NCI-H1417 treated with DMSO at 0.1 percent for 48 hours (cell line): ENCODE results near the gene MACROD2.
"Not testable (repeated sequence)": the region's sequence is repeated elsewhere in the genome, so short reads cannot be mapped to it uniquely, and the experiment has no call there.

Experiments used
- DNase-seq: peaks from one replicate; lab custom pipeline; 2025; lab: John Stamatoyannopoulos, UW

MACROD2 gene

DNA sequence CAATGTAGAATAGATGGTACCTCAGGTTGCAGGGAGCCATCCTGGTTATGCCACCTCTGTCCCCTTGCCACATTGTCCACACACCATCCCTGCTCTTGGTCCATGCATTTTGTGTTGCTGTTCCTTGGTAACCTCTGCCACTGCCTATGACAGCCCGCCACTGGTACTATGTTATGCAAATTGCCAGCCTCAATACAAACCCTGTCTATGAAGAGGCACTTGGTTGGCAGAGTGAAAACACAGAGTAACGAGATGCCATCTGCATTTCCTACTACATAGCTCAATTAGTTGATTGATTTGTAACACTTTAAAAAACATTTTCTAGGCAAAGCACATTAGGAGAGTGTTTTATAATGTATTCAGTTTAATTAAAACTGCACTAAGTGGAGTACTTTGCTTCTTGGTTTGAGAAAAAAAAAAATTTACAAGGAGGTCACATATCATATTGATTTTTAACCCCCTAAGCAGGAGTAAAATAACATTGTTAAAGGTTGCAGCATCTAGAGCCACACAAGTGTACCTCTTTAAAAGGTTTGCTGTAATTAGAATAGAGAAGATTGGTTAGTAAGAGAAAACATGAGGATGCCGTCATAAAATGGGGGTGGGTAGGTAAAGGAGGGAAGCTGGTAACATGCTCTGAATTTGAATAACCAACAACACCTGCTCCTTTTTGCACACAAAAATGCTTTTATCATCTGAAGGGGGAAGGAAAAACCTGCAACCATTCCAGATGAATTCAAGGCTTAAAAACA is 1760.9 kb downstream of the MACROD2 start:
- DNase-seq: peak; percentile 27

DNA sequence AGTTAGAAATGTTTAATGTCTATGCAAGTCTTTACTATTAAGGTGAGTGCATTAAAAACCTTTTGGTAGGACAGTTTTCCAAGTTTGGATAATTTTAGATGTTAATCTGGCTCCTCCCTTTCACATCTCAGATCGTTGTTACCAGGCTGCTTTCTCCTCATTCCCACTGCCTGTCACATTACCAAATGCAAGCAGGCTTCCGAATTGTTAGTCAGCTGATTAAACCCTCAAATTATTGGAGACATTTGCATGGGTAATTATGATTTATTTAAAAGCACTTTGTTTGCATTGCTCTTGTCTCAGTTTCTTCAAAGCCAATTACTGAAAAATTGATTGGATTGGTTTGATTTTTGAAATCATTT is 1761.4 kb downstream of the MACROD2 start:
- DNase-seq: no peak

DNA sequence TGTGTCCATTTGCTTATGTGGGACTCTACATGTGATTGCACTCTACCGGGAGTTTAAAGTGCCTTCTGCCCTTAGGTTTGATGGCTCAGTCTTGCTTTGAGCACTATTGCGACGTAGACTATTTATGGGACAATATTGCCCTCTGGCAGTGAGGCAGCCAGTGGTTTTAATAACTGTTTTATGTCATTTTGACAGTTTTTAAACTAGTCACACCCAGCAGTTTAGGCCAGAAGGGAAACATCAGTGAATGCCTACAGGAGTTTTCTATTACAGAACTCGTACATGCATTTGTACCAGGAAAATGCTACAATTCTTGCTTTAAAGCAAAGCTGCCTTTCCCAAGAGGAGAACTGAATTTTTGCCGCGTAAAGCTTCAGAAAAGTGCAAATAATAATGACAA is 1764.3 kb downstream of the MACROD2 start:
- DNase-seq: no peak

DNA sequence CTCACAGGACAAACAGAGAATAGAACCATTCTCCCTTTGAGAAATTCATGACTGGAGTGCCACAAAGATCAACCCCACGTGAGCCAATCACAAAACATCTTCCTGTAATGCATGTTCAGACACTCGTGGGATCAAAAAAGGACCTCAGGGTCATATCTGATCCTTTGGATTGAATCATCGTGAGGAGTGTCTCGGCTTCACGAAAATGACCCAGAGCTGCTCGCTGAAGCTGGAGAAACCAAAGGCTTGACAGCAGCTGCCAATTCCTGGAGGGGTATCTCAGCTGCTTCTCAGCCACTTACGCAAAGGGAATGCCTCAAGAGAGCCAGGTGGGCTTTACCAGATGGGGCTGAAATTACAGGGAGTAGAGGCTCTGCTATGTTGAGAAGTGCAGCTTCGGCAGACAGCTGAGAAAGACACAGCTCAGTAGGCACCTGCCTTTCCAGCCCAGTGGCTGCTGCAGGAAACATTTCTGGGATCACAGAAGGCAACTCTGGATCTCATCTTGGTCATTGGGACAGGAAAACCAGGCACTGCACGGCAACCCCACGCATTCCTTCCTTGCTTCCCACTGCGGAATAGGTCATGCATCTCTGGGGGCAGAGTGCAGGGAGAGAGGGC is 1764.8 kb downstream of the MACROD2 start:
- no peak for DNase-seq

DNA sequence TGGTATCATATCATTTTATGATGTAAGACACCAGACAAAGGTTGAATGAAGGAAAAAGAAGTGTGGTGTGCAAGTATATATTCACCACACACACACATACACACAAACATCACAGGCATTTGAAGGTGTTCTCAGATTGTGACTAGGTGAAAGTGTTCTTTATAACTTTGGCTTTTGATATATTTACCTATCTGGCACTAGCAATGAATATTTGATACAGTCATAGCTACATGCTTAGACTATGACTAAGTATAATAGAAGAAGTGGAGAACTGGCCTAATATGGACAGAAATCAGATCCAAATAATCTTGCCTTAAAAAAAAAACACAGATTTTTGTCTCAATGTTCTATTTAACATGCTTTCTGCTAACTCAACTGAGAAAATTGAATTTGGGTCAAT is 1768.0 kb downstream of the MACROD2 start:
- DNase-seq: no peak

DNA sequence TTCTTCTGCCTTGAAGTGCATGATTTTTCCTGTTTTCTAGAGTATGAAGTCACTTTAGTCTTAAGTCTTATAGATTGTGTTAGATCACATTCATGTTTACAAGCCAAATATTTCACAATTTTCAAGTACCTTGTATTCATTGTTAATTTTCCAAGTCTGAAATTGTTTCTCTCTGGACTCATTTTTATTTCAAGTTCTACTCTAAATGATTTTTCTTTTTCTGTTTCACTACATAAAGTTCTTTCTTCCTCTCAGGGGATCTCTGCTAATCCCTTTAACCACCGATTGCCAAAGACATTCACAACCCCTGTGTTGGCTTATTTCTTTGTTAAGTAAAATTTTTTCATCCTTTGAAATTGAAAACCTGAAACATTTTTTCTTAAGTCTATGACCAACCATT is 1772.3 kb downstream of the MACROD2 start:
- no peak for DNase-seq

DNA sequence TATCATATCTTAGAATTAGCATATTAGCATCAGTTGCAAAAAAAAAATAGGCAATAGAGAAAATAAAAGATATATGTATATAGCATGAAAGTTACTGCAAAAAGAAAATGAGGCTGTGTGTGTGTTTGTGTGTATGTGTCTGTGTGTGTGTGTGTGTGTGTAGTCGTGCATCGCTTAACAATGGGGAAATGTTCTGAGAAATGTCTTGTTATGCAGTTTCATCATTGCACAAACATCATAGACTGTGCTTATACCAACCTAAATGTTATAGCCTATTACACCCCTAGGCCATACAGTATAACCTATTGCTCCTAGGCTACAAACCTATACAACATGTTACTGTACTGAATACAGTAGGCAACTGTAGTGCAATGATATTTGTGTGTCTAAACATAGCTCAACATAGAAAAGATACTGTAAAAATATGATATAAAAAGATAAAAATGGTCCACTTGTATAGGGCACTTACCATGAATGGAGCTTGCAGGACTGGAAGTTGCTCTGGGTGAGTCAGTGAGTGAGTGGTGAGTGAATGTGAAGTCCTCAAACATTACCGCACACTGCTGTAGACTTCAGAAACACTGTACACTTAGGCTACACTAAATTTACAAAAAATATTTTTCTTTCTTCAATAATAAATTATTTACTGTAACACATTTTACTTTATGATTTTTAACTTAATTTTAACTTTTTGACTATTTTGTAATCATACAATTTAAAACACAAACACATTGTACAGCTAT is 1772.9 kb downstream of the MACROD2 start:
- no peak for DNase-seq

DNA sequence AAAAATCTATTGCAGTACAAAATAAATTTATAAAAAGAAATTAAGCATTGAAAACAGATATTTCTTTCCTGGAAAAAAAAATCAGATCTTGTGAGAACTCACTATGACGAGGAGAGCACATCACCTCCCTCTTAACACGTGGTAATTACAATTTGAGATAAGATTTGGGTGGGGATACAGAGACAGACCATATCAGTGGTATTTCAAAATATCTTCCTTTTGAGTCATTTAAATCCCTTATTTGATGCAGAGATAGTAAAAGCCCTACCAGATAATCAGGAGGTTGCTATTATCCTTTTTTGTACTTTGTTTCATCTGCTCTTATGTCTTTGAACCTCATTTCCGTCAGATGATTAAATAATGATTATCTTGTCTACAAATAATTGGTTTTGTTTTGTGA is 1777.5 kb downstream of the MACROD2 start:
- no peak for DNase-seq

DNA sequence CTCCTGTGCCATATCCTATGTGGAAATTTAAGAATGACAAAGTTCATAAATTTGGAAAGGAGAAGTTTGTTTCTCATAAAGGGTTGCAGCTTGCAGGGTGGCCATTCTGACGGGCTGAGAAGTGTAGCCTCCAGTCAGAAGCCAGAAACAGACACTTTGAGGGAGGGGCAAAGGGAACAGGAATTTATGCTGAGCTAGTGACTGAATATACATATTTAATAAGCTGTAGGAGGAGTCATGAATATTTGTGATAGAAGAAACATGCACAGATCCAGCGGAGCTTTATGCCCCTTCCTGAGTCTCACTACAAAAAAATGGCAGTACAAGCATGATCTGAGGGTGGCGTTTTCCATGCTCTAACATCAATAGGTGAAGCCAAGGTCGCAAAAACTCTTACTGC is 1779.6 kb downstream of the MACROD2 start:
- DNase-seq: no peak

DNA sequence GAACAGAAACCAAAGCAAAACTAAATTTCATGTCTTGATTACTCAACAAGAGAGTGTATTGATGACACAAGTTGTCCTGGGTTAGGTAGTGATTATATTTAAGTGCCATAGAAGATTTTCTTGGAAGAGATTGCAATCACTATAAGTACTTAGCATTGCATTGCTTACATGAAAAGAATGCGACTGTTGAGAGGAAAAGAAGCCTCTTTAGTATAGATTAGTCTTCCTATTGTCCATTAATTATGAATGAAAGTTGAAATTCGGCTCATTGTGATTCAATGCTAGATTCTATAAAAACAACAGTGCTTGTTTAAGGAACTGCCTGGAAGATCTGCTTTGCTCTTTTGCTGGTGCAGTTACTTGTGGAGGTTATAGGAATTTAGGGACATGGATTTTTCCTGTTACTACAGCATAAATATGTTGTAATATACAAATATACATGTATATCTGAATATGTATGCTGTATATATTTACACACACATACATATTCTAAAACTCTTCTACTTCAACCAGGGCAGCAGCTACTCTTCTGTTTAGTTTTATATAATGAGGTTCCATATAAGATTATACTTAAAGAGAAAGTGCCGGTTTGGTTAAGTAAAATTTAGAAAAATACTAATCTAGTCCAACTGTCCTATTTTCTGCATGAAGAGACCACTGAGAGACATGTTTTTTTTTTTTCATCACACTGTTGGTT is 1781.6 kb downstream of the MACROD2 start:
- DNase-seq: no peak

DNA sequence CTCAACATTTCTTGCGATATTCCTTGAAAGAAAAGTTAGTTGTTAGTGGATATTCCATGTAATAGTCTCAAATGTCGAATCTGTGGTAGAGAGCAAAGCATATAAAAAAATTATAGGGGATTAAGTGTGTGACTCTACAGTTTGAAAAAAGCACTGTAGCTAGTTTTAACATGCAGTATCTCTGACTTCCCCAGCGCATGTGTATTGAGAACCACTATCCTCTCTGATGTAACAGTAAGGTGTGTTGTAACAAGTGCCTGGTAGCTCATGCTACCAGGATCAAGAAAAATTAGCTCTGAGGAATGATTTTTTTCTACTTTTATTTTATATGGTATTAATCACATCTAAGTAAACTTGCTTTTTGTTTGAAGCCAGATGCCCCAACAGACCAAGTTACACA is 1788.7 kb downstream of the MACROD2 start:
- no peak for DNase-seq

DNA sequence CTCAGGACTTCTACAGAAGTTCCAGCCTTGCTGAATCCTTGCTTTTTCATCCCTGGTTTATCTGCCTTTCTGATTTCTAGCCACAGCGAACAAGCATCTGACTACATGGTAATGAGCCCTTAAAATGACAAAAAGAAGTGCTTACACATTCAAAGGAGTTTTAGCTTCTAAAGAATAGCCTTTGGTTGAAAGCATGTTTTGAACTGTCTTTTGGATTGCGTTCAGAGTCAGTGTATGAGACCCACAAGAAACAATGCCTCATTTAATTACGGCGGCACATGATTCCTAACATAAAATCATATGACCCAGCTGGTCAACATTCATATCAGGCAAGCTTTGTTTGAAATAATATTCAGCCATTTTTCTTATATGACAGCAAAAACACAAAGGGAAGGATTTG is 1793.8 kb downstream of the MACROD2 start:
- no peak for DNase-seq

DNA sequence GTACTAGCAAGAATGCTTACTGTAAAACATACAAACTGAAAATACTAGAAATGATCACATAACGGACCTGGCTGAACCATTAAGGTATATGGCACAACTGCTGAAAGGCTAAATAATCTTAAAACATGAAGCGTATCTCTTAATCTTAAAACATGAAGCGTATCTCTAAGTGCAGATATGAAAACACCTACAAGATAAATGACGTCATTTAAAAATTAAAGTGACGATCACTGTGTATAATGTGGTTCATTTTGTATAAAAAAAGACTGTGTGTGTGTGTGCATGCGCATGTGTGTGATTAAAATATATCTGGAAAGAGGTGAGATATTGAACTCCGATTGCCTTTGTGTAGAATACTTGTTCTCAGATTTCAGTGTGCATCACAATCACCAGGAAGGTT is 1797.5 kb downstream of the MACROD2 start:
- DNase-seq: no peak

DNA sequence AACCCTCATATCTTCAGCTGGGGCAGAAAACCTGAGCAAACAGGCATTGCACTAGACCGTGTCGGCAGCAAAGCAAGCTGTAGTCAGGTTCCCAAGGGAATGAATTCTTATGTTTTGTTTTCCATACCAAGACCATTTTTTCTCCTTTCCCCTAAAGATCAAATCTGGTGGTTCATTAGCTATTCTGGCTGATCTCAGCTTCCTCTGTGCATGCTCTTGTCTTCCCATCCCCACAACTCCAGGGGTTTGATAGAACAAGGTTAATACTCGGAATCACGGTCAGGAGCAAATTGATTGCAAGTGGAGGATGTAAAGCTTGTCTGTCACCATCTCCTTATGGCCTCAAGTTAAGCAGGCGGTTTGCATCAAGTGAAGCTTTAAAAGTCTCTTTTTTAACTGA is 1799.1 kb downstream of the MACROD2 start:
- DNase-seq: no peak

DNA sequence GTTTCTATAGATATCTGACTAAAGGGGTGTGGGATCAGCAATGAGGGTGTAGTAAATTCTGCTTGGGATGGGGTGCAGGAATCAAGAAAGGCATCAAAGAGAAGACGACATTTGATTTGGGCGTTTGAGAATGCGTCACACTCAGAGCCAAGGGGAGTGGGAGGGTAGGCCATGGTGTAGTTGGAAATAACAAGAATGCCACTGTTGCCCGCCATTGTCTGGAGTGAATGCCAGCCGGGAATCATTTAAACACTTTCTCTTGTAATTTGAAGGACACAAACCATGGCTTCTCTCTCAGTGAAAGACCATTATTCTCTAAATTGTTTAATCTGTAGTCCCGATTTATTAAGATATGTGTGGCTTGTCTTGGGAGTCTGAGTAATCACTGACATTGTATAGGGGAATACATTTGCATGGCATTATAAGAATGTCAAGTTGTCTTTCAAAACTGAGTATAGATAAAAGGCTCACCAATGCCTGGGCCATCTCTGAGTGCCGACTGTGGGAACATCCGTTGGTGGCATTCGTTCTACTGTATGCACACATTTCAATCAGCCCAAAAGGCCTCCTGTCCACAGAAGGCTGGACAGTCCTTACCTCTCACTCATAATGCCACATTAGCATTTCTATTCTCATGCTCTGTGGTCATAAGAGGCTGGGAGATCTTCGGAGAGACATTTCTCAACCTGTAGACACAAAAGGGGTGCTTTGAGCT is 1800.1 kb downstream of the MACROD2 start:
- no peak for DNase-seq

DNA sequence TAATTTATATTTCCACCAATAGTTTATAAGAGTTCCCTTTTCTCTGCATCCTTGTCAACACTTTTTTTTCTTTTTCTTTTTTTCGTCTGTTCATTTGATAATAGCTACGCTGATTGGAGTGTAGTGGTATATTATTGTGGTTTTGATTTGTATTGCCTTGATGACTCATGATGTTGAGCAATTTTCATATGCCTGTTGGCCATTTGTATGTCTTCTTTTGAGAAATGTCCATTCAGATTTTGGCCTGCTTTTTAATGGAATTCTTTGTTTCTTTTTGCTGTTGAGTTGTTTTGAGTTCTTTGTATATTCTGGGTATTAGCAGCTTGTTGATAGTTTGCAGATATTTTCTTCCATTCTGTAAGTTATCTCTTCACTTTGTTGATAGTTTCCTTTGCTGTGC is 1804.6 kb downstream of the MACROD2 start:
- no peak for DNase-seq

DNA sequence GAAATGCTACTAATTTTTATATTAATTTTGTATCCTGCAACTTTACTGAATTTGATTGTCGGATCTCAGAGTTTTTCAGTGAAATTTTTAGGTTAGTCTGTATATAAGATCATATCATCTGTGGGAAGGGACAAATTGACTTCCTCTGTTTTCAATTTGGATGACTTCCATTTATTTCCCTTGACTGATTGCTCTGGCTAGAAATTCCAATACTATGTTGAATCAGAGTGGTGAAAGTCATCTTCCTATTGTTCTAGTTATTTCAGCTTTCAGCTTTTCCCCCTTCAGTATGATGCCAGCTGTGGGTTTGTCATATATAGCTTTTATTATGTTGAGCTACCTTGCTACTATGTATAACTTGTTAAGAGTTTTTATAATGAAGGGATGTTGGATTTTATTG is 1806.7 kb downstream of the MACROD2 start:
- no peak for DNase-seq

DNA sequence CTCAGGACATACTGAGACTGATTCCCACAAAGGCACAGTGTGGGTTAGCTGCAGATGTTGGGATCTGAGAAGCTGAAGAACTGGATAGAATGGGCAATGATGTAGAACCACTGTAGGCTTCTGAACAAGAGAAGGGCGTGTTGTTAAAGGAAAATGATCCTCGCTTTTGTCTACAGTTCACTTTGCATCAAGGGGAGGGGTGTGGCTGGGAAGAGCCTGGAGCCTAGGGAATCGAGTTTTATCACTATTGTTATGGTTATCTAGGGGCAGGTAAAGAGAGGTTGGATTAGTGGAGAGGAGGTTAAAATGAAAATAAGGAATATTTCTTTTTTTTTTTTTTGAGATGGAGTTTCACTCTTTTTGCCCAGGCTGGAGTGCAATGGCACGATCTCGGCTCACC is 1809.8 kb downstream of the MACROD2 start:
- DNase-seq: no peak

DNA sequence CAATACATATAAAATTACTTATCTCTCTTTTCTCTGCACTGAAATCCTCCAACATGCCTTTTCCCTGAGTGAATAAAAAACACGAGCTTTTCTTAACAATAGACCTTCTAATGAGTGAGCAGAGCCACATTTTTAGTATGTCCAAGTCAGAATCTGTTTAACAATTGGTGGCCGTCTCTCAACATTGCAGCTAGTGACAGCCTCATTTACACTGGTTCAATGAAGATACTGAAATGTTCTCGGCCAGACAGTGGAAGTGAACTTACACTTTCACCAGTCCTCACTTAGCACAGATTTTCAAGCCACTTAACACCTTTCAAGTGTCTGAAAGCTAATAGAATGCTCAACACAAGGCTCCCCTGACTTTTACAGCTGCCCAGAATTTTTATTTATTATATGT is 1810.8 kb downstream of the MACROD2 start:
- DNase-seq: no peak

DNA sequence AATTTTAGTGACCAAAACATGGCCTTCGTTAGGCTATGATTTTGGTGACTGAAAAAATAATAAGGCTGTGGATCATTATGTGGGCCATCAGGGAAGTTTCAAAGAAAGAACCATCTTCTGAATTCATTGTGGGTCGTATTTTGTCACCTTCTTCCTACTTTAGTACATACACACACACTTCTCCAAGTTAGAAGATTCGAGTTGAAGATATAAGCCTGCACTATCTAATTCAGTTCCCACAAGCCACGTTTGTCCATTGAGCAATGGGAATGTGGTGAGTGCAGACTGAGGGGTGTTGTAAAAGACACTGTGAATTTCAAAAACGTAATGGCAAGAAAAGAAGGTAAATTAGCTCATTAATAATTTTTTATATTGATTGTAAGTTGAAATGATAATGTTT is 1812.0 kb downstream of the MACROD2 start:
- no peak for DNase-seq

DNA sequence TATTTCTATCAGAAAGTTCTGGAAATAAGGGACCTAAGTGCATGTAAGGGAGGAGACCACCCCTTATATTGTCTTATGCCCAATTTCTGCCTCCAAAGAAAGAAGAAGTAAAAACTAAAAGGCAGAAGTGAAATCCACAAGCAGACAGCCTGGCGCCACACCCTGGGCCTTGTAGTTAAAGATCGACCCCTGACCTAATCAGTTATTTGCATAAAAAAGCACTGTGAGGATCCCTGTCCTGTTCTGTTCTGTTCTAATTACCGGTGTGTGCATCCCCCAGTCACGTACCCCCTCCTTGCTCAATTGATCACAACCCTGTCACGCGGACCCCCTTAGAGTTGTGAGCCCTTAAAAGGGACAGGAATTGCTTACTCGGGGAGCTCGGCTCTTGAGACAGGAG is 1812.5 kb downstream of the MACROD2 start:
- DNase-seq: not testable (repeated sequence)

DNA sequence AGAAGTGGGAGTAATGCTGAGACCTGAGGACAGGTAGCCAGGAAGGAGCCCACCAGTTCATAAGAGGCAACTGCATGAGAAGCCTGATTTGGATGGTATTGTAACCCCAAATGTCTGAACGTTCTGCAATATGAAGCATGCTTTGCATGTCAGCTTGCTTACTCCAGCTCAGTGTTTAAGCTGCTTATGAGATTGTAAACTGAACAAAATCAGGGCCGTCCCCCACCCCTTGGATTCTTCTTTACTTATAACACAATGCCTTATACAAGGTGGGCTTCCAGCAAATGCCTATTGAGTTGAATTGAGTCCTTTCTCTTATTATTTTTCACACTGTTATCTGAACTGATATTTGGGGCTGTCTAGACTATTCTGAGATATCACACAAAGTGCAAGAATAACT is 1816.6 kb downstream of the MACROD2 start:
- no peak for DNase-seq
